Vagina (tissue), 2 donors: ENCODE results near the gene AMFR.

ENCODE experiments used
- CTCF ChIP-seq, 3 experiments: fragments of 450-650 bp in 2 of 3; fragments of 200-600 bp in 1 of 3; sonication (generic) in 1 of 3; IDR thresholded peaks; one replicate each; pipeline ENCODE4 v1.5.1; 2017 to 2019; ENCODE audit warnings: antibody characterized with exemption in 3 of 3, mild to moderate bottlenecking in 2 of 3, moderate library complexity in 2 of 3
- POLR2A ChIP-seq, 2 donors: fragments of 450-650 bp; IDR thresholded peaks; one replicate each; pipeline ENCODE4 v1.6.1; 2017; ENCODE audit warnings: antibody characterized with exemption in 2 of 2, mild to moderate bottlenecking in 2 of 2, moderate library complexity in 2 of 2
- POLR2AphosphoS5 ChIP-seq, 2 donors: sonication (generic); formaldehyde crosslinking; IDR thresholded peaks; one replicate each; pipeline ENCODE4 v1.9.0; 2017; ENCODE audit warnings: antibody characterized with exemption in 2 of 2, mild to moderate bottlenecking in 2 of 2, low read depth in 1 of 2; ENCODE audit not compliant: insufficient read depth in 1 of 2

- TF ChIP-seq CTCF (IDR thresholded peaks at IDR 0.05) (no peak), POLR2AphosphoS5 (IDR thresholded peaks at IDR 0.05; ENCODE audit: insufficient read depth in 1 of 2, low read depth in 1 of 2) (no peak), POLR2A (IDR thresholded peaks at IDR 0.05) (no peak)
These were observed 104.4 kb downstream of the AMFR start for GRCh38 chr16:56320811-56321558.
